HTERT RPE-1 (cell line): Measurements from ENCODE around the gene LARP4B.

Source experiments
- in situ Hi-C: fragments of 300-500 bp; cut with MboI; formaldehyde crosslinking; loops from 4 replicates; pipeline ENCODE4 v1.14.3; 2020; ENCODE audit warnings: low sequenced_read_pairs

Gene LARP4B

DNA sequence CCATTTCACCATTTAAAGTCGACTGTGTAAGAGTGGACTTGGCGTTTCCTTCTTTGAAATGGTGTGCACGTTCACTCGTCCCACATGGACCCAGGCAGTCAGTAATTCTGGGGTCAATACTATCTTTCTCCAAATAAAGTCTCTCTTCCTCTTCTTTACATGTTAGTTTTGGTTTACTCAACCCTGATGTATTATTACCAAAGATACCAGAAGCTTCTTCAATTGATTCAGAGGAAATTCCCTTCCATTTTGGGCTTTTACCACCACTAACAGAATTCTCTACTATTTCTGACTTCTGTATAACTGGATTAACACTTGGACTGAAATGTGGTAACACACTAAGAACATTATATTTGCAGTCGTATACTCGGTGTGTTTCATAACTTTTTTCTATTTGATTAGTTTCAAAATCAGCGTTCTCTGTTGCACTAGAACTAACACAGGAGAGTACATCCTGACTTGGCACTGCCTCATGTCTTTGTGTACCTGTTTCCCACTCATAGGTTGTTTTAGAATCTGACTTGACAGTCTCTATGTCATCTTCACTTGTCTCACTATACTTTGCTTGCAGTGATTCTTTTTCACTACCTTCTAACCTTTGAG is 60.8 kb downstream of the LARP4B start:
- in situ Hi-C loops, result no loop called here

DNA sequence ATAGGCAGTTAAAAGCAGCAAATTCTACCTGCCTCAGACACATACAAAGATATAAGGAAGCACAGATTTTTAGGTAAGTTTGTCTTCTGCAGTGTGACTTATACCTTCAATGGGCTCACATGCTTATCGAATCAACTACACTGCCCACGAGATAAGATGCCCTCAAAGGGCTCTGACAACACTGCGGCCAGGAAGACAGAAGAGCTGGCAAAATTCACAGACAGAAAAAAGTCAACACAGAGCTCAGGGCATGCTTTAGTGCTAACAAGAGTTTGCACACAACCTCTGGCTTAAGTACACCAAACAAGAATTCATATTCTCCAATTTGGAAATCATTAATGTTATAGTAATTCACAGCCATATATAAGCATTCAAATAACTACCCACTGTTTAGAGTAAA is 62.3 kb downstream of the LARP4B start:
- in situ Hi-C loops, result no loop called here

DNA sequence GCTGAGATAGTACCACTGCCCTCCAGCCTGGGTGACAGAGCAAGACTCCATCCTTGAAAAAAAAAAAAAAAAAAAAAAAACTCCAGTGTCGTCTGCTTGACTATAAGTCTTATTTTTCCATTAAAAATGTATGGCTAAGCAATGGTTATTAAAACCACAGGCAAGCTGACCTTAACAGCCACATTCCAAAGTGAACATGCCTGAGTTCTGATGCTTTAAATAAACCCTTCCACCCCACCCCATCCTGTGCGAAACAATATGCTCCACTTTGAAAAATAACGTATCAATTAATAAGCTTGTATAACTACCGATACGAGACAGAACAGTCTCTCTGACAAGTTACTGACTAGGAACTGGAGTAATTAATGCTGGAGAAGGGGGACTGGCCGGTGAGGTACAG is 63.7 kb downstream of the LARP4B start:
- in situ Hi-C loops, result no loop called here

DNA sequence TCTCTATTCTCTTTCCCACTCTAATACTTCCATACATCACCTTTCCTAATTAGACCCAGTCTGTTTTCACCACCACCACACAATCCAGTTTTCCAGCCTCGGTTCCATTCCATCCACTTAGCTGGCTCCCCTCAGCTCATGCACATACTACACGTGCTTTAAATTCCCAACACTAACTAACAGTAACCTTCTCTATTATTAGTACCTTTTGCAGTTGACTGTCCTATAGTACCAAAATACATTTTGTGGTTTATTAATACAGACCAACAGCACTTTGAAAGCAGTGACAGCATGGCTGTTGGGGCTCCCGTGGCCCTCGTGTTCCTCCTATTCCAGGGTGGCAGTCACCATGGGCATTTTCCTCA is 64.9 kb downstream of the LARP4B start:
- in situ Hi-C loops, result no loop called here

DNA sequence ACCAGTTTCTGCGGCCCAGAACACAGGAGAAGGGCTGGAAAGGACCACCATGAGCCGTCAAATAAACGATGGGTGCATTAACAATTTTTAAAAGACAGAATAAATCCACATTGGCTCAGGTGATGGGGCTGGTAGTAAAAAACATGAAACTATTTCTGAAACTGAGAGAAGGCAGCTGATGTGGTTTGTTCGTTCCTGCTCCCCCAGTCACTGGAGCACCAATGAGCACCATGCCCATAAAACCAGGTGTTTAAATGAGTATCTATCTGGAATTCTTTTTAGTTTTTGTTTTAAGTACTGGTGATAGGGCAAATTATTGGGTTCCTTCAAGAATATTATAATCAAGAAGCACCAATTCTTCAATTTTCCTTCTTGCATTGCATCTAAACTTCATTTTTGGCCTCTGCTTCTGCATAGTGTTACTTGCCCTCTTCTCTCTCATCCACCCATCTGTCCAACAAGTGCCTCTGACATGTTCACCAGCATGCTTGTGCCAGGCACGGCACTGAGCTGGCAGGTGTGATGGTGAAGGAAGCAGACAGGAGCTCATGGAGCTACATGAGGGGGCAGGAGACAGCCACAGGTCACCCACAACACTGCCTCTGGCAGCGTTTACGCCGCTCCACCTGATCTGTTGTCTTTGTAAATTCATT is 65.5 kb downstream of the LARP4B start:
- in situ Hi-C loops, result no loop called here

DNA sequence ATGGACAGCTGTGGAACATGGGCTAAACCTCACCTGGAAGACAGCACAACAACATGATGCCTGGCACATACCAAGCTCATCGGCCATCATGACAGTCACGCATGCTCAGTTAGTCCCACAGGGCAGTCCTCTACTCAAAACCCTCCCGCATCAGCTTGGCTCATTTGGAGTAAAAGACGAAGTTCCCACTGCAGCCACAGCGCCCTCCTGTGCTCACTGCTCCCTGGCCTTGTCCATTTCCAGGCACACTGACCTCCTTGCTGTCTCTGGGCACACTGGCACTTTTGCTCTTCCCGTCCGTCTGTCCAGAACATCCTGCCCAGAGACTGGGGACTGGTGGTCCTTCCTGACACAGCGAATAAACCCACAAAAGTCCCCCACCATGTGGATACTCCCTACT is 66.2 kb downstream of the LARP4B start:
- in situ Hi-C loops, result no loop called here

DNA sequence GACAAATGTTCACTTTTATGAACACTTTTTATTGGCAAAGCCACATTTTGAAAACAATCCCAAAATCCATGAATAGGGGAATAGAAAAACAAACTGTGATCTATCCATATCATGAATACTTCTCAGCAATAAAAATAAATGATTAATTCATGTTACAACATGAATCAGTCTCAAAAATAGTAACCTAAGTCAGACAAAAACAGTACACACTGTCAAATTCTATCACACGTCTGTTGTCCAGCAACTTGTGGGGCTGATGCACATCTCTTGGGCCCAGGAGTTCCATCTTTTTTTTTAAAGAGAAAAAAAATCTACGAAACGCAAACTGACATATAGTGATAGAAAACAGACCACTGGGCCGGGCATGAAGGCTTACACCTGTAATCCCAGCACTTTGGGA is 71.0 kb downstream of the LARP4B start:
- in situ Hi-C loops, result no loop called here

DNA sequence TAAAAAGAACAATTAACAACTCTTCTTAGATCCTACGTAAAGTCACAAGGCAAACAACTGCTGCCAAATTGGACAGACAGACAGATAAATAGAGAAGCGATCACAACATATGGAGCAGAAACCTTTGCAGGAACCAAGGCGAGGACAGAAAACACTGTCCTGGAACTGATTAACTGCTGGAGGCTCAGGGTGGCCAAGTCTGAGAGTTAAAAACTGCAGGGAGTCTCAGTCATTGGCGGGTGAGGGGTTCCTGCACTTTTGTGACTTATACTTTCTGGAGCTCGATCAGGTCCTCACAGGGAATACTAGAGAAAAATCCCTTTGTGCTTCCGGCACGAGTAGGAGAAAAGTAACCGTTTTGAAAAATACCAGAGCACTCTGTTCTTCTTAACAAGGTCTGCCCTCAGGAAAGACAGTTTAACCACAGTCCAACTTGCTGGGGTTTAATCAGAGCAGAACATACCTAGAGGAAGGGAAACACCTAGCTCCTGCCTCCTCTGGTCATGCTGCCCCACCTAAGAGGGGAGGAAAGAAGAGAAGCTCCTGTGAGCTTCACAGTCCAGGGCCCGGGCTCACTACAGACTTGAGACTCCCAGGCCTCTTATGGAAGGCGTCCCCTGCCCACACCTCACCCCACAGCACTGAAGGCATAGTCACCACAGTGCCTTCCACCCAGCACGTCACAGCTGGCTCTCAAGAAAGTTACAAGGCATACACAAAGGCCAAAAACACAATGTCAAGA is 74.9 kb downstream of the LARP4B start:
- in situ Hi-C loops, result no loop called here

DNA sequence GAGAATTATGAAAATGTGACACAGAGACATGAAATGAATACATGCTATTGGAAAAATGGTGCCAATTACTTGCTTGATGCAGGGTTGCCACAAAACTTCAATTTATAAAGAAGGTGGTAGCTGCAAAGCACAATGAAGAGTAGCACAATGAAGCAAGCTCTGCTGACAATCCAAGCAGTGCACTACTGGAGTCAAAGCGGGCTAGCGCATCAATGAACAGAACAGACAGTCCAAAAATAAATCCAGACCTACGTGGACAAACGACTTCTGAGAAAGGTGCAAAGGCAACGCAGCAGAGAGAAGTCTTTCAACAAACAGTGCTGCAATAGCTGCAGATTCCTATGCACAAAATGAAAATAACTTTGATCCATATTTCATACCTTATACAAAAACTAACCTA is 75.8 kb downstream of the LARP4B start:
- in situ Hi-C loops, result no loop called here

DNA sequence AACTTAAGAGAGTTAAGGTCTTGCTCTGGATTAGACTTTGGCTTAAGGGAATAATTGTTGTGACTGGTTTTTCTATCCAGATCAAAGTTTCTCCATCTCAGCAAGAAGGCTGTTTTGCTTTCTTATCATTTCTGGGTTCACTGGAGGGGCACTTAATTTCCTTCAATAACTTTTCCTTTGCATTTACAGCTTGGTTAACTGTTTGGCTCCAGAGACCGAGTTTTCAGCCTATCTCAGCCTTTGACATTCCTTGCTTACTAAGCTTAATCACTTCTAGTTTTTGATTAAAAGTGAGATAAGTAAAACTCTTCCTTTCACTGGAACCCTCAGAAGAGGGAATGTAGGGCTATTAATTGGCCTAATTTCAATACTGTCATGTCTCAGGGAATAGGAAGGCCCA is 76.4 kb downstream of the LARP4B start:
- in situ Hi-C loops, result no loop called here

DNA sequence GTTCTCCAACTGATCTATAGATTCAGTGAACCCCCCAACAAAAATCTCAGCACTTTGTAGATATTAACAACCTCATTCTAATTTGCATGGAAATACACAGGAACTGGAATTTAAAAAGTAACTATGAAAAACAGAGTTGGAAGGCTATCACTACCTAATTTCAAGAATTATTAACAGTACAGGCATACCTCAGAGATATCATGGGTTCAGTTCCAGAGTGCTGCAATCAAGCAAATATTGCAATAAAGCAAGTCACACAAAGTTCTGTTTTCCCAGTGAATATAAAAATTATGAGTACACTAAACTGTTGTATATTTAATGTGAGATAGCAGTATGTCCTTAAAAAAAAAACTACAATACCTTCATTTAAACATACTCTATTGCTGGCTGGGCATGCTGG is 78.5 kb downstream of the LARP4B start:
- in situ Hi-C loops, result no loop called here

DNA sequence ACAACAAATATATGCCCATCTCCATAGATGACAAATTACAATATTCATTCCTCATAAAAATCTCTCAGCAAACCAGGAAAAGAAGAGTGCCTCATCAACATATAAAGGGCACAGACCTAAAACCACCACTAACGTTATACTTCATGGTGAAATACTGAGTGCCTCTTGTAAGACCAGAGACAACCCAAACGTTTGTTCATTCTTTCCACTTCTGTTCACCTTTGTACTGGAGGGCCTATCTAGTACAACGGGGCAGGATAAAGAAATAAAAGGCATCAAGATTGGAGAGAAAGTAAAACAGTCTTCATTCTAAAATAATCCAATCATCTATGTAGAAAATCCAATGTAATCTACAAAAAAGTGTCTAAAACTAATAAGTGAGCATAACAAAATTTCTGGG is 79.1 kb downstream of the LARP4B start:
- in situ Hi-C loops, result no loop called here

DNA sequence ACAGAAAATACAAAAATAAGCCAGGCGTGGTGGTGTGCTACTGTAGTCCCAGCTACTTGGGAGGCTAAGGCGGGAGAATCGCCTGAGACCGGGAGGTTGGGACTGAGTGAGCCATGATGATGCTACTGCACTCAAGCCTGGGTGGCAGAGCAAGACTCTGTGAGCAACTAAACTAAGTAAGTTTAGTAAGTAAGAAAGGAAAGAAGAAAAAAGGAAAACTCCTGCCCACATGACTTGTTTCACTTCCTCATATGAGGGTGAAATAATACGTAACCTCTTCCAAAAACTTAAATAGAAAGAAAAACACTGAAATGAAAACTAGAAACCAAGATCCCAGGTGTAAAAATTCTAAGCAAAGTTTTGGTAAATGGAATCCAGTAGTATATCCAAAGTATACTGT is 79.6 kb downstream of the LARP4B start:
- in situ Hi-C loops, result no loop called here

DNA sequence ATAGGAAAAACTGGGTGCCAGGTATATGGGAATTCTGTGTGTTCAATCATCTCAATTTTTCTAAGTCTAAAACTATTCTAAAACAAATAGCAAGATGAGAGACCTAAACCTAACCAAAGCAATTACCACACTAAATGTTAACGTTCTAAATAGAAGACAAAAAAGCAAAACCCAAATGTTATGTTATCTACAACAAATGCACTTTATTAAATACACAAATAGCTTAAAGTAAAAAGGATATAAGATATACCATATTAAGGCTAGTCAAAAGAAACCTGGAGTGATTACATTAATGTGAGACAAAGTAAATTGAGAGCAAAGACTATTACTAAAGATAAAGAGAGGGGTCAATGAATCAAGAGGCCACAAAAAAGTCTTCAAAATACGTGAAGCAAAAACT is 81.4 kb downstream of the LARP4B start:
- in situ Hi-C loops, result no loop called here

DNA sequence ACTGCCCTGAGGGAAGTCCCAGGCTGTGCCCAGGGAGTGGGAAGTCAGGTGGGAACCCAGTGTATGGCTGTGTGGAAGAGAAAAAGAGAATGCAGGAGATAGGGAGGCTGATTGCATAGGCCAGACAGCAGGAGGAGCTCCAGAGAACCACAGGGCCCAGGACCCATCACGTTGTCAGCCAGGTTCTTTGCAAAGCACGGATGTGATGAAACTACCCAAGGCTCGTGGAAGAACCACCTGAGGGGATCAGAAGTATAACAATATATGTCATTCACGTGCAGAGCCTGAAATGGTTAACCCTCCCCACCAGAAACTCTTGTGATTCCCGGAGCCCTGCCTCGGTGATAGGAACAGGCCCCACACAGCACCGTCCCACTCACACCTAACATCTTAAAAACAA is 83.6 kb downstream of the LARP4B start:
- in situ Hi-C loops, result no loop called here

DNA sequence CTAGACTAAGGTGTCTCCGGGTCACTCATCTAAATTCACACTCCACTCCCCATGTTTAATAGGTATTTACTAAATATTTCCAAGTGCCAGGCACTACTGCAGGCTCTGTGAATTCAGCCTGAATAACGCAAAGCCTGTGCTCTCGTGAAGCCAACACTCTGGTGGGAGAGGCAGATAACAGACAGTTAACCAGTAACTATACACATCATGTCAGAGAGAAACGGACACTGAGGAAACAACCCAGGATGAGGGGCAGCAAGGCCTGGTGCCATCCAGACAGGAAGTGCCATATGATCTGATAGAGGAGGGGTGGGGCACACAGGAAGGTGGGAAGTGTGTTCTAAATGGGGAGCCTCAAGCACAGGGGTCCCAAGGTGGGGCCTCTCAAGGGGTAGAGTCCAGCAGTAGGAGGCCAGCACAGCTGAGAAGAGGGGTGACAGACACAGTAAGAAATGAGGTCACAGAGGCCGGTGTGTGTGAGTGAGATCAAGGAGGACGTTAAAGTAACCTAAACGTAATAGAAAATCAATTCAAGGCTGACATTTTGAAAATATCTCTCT is 85.3 kb downstream of the LARP4B start:
- in situ Hi-C loops, result no loop called here

DNA sequence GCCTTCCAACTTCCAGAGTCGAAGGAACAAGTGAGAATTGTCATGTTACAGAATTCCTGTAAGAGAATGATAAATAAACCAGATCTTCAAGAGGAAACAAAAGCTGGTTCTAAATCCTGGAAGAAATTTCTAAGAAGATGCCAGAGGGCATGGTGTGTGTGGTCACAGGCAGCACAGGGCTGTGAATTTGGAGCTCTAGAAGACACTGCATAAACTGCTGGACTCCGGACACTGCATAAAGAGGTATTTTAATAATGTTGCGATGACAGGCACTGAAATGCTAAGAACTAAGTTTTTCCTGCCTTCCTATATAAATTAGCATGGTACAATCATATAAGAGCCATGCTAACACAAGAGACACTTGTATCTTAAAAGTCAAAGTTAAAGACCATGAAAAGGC is 86.0 kb downstream of the LARP4B start:
- in situ Hi-C loops, result no loop called here

DNA sequence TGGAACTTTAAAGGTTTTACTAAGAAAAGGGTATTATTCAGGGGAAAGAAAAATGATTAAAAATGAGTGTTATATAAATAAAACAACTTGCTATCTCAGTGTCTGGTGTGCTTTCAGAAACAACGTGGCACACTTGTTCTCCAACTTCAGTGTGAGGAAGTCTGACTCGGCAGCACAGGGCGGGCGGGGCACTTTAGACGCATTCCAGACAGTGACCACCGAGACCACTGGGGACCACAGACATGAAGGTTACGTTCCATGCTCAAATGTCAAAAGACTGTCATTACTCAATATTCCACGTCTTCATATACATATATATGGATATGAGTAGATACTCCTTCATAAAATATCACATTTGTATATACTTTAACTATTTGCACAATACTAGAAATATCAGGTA is 87.0 kb downstream of the LARP4B start:
- in situ Hi-C loops, result no loop called here

DNA sequence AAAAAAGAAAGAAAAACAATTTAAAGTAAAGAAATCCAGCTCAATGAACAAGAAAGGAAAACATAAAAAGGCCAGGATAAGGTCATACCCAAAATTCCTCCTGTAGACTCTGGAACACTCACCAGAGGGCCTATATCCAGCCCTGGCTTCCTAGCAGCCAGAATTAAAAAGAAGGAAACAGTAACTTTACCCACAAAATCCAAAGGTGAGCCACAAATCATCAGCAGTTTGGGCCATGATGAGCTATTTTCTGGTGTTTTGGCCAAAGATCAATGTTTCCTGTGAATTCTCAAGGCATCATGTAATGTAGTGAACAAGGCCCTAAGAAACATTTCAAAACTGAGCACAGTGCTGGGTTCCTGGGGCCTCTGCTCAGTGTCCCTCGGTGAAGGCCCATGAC is 87.8 kb downstream of the LARP4B start:
- in situ Hi-C loops, result no loop called here

DNA sequence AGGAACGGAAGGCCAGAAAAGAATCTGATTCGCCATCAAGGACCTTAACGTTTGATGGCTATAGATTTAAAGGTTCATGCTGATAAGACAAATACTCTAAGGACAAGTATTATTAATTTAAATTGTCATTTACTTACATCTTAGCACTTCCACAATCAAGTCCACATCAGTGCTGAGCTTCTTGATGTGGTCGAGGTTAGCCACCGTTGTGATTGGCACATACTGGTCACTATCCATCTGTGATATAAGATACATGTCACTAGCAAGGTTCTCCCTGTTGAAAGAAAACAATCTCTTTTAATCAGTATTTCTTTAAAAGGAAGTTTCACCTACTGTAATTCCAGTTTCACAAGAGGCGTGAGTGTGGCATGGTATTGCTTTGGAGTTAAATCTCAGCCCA is 88.7 kb downstream of the LARP4B start:
- in situ Hi-C loops, result no loop called here

DNA sequence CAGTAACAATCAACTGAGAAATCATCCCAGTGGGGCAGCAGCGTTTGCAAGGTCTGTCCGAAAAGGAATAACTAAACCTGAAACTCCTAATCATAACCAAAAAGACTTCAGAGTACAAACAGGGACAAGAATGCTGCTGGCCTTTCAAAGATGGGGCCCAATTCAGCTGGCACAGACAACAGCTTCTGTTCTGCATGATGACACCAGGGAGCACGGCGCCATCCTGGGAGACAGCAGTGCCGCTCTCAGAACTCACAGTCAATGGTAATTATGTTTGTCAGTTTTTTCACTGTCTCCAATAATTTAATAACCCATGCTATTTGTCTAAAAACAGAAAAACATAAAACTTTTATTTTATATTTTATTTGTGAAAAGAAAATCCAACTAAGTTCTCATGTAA is 90.0 kb downstream of the LARP4B start:
- in situ Hi-C loops, result no loop called here

DNA sequence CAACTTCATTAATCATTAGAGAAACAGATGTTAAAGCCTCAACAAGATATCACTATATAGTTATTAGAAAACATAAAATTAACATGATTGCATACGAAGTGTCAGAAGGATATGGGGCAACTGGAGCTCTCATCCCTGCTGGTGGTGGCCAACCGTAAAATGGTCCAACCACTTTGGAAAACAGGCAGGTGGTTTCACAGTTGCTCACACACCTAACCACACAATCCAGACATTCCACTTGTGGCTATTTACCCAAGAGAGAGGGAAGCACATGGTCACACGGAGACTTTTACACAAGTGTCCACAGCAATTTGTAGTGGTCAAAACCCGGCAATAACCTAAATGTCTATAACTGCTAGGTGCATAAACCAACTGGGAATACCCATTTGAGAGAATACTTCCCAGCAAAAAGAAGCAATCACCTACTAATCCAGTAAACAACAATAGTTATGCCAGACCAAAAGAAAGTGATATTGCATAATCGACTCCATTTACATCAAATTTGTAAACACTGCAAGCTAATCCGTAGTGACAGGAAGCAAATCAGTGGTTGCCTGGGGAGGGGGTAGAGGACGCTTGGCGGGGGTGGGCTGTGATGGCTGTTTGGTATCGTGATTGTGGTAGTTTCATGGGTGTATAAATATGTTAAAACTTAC is 91.8 kb downstream of the LARP4B start:
- in situ Hi-C loops, result no loop called here
